Cardiac muscle cell (in vitro differentiated cells and primary cell): ENCODE data around the gene PDPN. TPM values are rescaled to one million over a fixed set of nuclear protein-coding genes. Genes with fewer than 3 reads are reported as not detected.

ENCODE experiments used
- DNase-seq, 2 donors: peaks; one replicate each; pipeline versions ENCODE4 v3.0.0 to v3.0.0-alpha.2; 2010 to 2017; ENCODE audit warnings: low read depth in 1 of 2, low spot score in 1 of 2
- H3K27ac ChIP-seq: fragments of 200-600 bp; sonication (generic); 2 replicates; pipeline ENCODE4 v1.5.1; 2016
- H3K27me3 ChIP-seq: fragments of 200-600 bp; sonication (generic); 2 replicates; pipeline ENCODE4 v1.6.0; 2016; ENCODE audit warnings: control low read depth
- H3K36me3 ChIP-seq: fragments of 200-600 bp; sonication (generic); 2 replicates; pipeline ENCODE4 v1.5.1; 2016; ENCODE audit warnings: control low read depth
- H3K4me1 ChIP-seq: fragments of 200-600 bp; sonication (generic); 2 replicates; pipeline ENCODE4 v1.8.1; 2017; ENCODE audit warnings: low read depth, mild to moderate bottlenecking, mixed run types
- H3K4me3 ChIP-seq: fragments of 200-600 bp; sonication (generic); 2 replicates; pipeline ENCODE4 v1.5.1; 2016; ENCODE audit warnings: mild to moderate bottlenecking
- H3K9me3 ChIP-seq: fragments of 200-600 bp; sonication (generic); 2 replicates; pipeline ENCODE4 v1.5.1; 2017; ENCODE audit warnings: low read depth, mild to moderate bottlenecking, control low read depth
- polyA plus RNA-seq: library from polyadenylated mRNA; unstranded; fragments of >200 nt; fragmentation: Nextera tagmentation; extraction: Ambion mirVana; gene quantifications from 2 replicates; pipeline ENCODE4 v1.2.1, GENCODE V29; 2016
- total RNA-seq: library from RNA; depleted of rRNA; stranded (reverse); fragments of >200 nt; gene quantifications from 2 replicates; pipeline ENCODE4 v1.2.3, GENCODE V29; 2016
- TF ChIP-seq, protein P1 (sequence below): IDR thresholded peaks from 2 replicates; pipeline ENCODE4 v1.5.1; 2012; ENCODE audit warnings: low read depth, mild to moderate bottlenecking, low read length

PDPN gene
- total and polyA plus RNA-seq, 2 experiments from 2014 or later: 13.0 to 22.8 TPM

DNA sequence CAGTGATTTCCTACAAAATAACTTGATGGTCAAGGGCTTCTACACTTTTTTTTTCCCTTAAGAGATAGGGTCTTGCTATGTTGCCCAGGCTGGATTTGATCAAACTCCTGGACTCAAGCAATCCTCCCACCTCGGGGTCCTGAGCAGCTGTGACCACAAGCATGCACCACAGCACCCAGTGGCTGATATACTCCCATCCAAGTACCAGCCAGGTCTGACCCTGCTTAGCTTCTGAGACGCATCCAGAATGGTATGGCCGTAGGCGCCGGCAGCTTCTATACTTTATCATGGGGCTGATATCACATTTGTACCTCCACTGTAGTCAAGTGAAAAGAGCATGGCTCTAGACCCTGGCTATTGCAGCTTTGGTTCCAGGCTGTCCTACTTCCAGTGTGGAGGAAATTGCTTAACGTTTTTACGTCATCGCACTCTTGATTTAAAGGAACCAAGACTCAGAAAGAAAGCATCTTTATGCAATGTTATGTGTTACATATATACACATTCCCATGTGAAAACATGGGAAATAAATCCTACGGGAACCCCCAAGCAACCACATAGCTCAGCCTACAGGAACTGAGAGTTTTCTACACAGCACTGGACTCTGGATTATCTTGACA, 39.5 kb downstream of the PDPN start:
- TF ChIP-seq, protein P1, sequence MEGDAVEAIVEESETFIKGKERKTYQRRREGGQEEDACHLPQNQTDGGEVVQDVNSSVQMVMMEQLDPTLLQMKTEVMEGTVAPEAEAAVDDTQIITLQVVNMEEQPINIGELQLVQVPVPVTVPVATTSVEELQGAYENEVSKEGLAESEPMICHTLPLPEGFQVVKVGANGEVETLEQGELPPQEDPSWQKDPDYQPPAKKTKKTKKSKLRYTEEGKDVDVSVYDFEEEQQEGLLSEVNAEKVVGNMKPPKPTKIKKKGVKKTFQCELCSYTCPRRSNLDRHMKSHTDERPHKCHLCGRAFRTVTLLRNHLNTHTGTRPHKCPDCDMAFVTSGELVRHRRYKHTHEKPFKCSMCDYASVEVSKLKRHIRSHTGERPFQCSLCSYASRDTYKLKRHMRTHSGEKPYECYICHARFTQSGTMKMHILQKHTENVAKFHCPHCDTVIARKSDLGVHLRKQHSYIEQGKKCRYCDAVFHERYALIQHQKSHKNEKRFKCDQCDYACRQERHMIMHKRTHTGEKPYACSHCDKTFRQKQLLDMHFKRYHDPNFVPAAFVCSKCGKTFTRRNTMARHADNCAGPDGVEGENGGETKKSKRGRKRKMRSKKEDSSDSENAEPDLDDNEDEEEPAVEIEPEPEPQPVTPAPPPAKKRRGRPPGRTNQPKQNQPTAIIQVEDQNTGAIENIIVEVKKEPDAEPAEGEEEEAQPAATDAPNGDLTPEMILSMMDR: no peak
- no peaks in the 10 kb centered on the region for H3K36me3 ChIP-seq
- H3K4me1 ChIP-seq: no peaks in the 10 kb centered on the region

DNA sequence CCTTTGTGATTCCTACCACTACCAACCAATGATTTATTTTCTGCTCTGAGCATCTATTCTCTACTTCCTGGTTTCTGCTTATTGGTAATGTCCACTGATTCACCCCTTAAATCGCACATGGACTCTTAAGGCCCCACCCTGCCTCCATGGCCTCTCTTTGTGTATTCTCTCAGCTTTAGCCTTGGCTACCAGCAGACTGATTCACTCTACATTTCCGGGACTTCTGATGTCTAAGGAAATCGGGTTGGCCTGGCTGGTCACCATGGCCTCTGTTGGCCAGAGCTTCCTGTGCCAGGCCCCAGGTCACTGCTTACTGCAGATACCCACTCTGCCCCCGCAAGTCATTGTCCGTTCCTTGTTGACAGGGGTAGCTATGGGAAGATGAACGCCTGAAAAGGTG, 40.9 kb downstream of the PDPN start:
- no peak overlapping the region for H3K27ac ChIP-seq
- no peaks in the 10 kb centered on the region for H3K9me3 ChIP-seq
- no peaks in the 10 kb centered on the region for H3K36me3 ChIP-seq
- DNase-seq: no peak
- no peaks in the 10 kb centered on the region for H3K4me1 ChIP-seq
- H3K27me3 ChIP-seq: no peaks in the 10 kb centered on the region
- no peak overlapping the region for H3K4me3 ChIP-seq
- TF ChIP-seq, protein P1: no peak

More for the DNA sequence above, 39.5 kb downstream of the PDPN start:
- H3K27ac ChIP-seq: no peak overlapping the region
- no peaks in the 10 kb centered on the region for H3K9me3 ChIP-seq
- H3K4me3 ChIP-seq: no peak overlapping the region
- peak in 1 of 2 donors; percentile 61 for DNase-seq
- H3K27me3 ChIP-seq: no peaks in the 10 kb centered on the region

DNA sequence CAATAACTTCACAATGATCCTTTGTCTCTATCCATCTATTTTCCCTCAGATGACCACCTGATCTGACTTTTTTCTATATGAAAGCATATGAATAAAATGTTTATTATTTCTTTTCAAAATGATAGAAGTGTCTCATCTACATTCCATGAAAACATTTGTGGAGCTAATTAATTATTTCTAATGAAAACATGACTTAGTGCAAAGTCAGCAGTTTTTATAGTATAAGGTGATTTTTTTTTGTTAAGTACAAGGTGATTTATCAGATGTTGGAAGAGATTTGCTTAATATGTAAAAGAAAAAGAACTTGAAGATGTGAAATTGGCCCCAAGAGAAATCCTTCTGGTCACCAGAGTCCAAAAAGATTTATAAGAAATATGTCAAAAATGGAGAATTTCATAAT, 43.5 kb downstream of the PDPN start:
- Histone ChIP-seq H3K4me1 (no peaks in the 10 kb centered on the region), H3K27ac (no peak overlapping the region), H3K36me3 (no peaks in the 10 kb centered on the region), H3K9me3 (no peaks in the 10 kb centered on the region), H3K4me3 (no peak overlapping the region), H3K27me3 (no peaks in the 10 kb centered on the region)
- TF ChIP-seq, protein P1: no peak
- no peak for DNase-seq

DNA sequence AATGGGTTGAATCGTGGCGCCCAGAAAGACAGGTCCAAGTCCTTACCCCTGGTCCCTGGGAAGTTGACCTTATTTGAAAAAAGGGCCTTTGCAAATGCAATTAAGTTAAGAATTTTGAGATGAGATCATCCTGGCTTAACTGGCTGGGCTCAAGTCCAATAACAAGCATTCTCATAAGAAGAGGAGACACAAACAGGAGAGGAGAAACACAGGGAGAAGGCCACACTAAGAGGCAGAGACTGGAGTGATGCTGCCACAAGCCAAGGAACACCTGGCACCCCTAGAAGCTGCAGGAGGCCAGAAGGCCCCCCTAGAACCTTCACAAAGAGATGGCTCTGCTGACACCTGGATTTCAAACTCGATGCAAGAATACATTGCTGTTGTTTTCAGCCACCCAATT, 44.6 kb downstream of the PDPN start:
- TF ChIP-seq, protein P1: no peak
- no peak for DNase-seq
- Histone ChIP-seq H3K27me3 (no peaks in the 10 kb centered on the region), H3K36me3 (no peaks in the 10 kb centered on the region), H3K4me3 (no peak overlapping the region), H3K9me3 (no peaks in the 10 kb centered on the region), H3K27ac (no peak overlapping the region), H3K4me1 (no peaks in the 10 kb centered on the region)

DNA sequence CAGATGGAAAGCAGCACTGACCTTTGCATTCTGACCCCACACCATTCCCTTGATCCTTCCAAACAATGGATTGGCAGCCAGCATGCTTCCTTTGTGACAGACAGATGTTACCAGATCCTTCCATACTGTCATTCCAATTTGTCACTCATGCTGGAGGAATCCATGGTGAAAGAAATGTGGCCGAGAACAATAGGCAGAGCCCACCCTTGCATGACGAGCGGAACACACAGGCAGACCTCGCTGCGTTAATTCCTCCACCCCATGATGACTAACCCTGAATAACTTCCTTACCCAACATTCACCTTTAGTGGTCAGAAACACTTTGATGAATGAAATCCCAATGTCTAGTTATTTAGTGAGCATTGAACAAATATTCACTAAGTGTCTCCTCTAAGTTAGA, 45.1 kb downstream of the PDPN start:
- Histone ChIP-seq H3K27me3 (no peaks in the 10 kb centered on the region), H3K9me3 (no peaks in the 10 kb centered on the region), H3K4me1 (no peaks in the 10 kb centered on the region), H3K27ac (no peak overlapping the region), H3K36me3 (no peaks in the 10 kb centered on the region), H3K4me3 (no peak overlapping the region)
- no peak for DNase-seq
- TF ChIP-seq, protein P1: no peak
